ENCODE measurements around the gene BMI1. TPM values are rescaled to one million over a fixed set of nuclear protein-coding genes. Genes with fewer than 3 reads are reported as not detected.
"Not testable (repeated sequence)": the region's sequence is repeated elsewhere in the genome, so short reads cannot be mapped to it uniquely, and the experiment has no call there.

The BMI1 gene
- total RNA-seq, 1 donor from 2014 or later = 33.3 TPM

GRCh38 chr10:22308390-22308789 is 12.5 kb upstream of the BMI1 start:
- intact Hi-C loops (cut with micrococcal nuclease) = no loop called here
- no peaks in the 10 kb centered on the region for H3K27me3 ChIP-seq (ENCODE audit: low read depth)

GRCh38 chr10:22309180-22310000 is 11.5 kb upstream of the BMI1 start:
- H3K36me3 ChIP-seq = no peaks in the 10 kb centered on the region
- peaks cover 1% of the 10 kb centered on the region for H3K9me3 ChIP-seq (replicated peaks)
- H3K27me3 ChIP-seq (ENCODE audit: low read depth) = no peaks in the 10 kb centered on the region
- intact Hi-C loops (cut with micrococcal nuclease) = no loop called here
- H3K4me1 ChIP-seq = no peaks in the 10 kb centered on the region
- DNase-seq = no peak
- no peak for TF ChIP-seq CTCF (IDR thresholded peaks at IDR 0.05; ENCODE audit: borderline replicate concordance)
- no peak overlapping the region for H3K4me3 ChIP-seq
- no peak overlapping the region for H3K27ac ChIP-seq (replicated peaks)

More at GRCh38 chr10:22308390-22308789, 12.5 kb upstream of the BMI1 start:
- DNase-seq = no peak
- no peaks in the 10 kb centered on the region for H3K36me3 ChIP-seq
- H3K4me1 ChIP-seq = no peaks in the 10 kb centered on the region
- peaks cover 6% of the 10 kb centered on the region for H3K9me3 ChIP-seq (replicated peaks)
- TF ChIP-seq CTCF (IDR thresholded peaks at IDR 0.05; ENCODE audit: borderline replicate concordance) = no peak
- no peak overlapping the region for H3K27ac ChIP-seq (replicated peaks)
- no peak overlapping the region for H3K4me3 ChIP-seq

GRCh38 chr10:22310012-22310411 is 10.9 kb upstream of the BMI1 start:
- not testable (repeated sequence) for DNase-seq; H3K27me3 ChIP-seq (ENCODE audit: low read depth); H3K4me1 ChIP-seq; H3K36me3 ChIP-seq; H3K9me3 ChIP-seq (replicated peaks); H3K27ac ChIP-seq (replicated peaks); H3K4me3 ChIP-seq
- intact Hi-C loops (cut with micrococcal nuclease) = loop anchor here (10.0 kb wide), 1 partner anchor 305 kb away; the partner anchor contains the start of gene DNAJC1

- Histone ChIP-seq H3K4me3 (no peak overlapping the region), H3K9me3 (replicated peaks) (no peaks in the 10 kb centered on the region), H3K36me3 (no peaks in the 10 kb centered on the region), H3K27ac (replicated peaks) (no peak overlapping the region), H3K27me3 (ENCODE audit: low read depth) (no peaks in the 10 kb centered on the region), H3K4me1 (peaks cover 13% of the 10 kb centered on the region)
- intact Hi-C loops (cut with micrococcal nuclease) = loop anchor here (10.0 kb wide), 1 partner anchor 306 kb away; the partner anchor contains the start of gene DNAJC1
- no peak for DNase-seq
- TF ChIP-seq CTCF (IDR thresholded peaks at IDR 0.05; ENCODE audit: borderline replicate concordance) = no peak
These were observed 10.0 kb upstream of the BMI1 start for GRCh38 chr10:22310928-22311327.

- Histone ChIP-seq H3K27me3 (ENCODE audit: low read depth) (no peaks in the 10 kb centered on the region), H3K4me1 (peaks cover 47% of the 10 kb centered on the region), H3K27ac (replicated peaks) (peak overlapping the region; percentile 97), H3K9me3 (replicated peaks) (no peaks in the 10 kb centered on the region), H3K36me3 (no peaks in the 10 kb centered on the region), H3K4me3 (peak overlapping the region; percentile 85)
- DNase-seq = no peak
- intact Hi-C loops (cut with micrococcal nuclease) = loop anchor here (10.0 kb wide), 1 partner anchor 310 kb away; the partner anchor contains the start of gene DNAJC1
- no peak for TF ChIP-seq CTCF (IDR thresholded peaks at IDR 0.05; ENCODE audit: borderline replicate concordance)
These were observed 6.0 kb upstream of the BMI1 start for GRCh38 chr10:22314852-22315251.

Measured in left ventricle myocardium inferior (tissue), 1 donor.